Measurements from ENCODE around the gene ITGB4. TPM values are rescaled to one million over a fixed set of nuclear protein-coding genes. Genes with fewer than 3 reads are reported as not detected.

Gene ITGB4
- total RNA-seq, 1 donor from 2014 or later, result not detected

DNA sequence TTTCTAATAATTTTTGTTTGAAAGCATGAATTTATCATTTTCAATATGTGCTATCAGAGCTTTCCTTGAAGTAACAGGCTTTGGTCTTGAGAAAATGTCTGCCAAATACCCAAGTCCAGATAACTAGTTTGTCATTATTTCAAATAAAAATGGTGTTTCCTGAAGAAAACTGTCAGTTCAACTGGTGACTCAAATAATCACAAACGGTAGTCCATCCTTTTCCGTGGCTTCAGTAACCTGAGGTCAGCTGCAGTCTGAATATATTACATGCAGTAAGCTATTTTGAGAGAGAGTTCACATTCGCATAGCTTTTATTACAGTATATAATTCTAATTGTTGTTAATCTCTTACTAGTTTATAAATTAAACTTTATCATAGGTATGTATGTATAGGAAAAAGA lies 44.8 kb upstream of the ITGB4 start:
- no peaks in the 10 kb centered on the region for H3K27me3 ChIP-seq
- no peak overlapping the region for H3K27ac Mint-ChIP-seq
- no peak overlapping the region for H2AFZ ChIP-seq (replicated peaks)
- no peak overlapping the region for H3K4me3 Mint-ChIP-seq
- H3K36me3 Mint-ChIP-seq, result peaks cover 7% of the 10 kb centered on the region
- peaks cover 42% of the 10 kb centered on the region for H3K79me2 ChIP-seq (ENCODE audit: low read depth)
- peaks cover 29% of the 10 kb centered on the region for H4K20me1 ChIP-seq (ENCODE audit: low read depth)
- no peaks in the 10 kb centered on the region for H3K9me3 ChIP-seq (ENCODE audit: low read depth)
- H3K4me1 ChIP-seq, result no peaks in the 10 kb centered on the region
- peaks cover 18% of the 10 kb centered on the region for H3F3A ChIP-seq (ENCODE audit: low read depth)
- no peak for DNase-seq (ENCODE audit: low spot score)
- H3K36me3 ChIP-seq, result peaks cover 6% of the 10 kb centered on the region
- H3K27ac ChIP-seq, result no peak overlapping the region
- no peak overlapping the region for H3K4me3 ChIP-seq
- H3K9ac ChIP-seq, result no peak overlapping the region
- no peaks in the 10 kb centered on the region for H3K27me3 Mint-ChIP-seq (ENCODE audit: insufficient read depth, low read depth)
- H3K9me3 Mint-ChIP-seq, result no peaks in the 10 kb centered on the region
- TF ChIP-seq EZH2 (IDR thresholded peaks at IDR 0.05), result no peak
- TF ChIP-seq, protein P1, sequence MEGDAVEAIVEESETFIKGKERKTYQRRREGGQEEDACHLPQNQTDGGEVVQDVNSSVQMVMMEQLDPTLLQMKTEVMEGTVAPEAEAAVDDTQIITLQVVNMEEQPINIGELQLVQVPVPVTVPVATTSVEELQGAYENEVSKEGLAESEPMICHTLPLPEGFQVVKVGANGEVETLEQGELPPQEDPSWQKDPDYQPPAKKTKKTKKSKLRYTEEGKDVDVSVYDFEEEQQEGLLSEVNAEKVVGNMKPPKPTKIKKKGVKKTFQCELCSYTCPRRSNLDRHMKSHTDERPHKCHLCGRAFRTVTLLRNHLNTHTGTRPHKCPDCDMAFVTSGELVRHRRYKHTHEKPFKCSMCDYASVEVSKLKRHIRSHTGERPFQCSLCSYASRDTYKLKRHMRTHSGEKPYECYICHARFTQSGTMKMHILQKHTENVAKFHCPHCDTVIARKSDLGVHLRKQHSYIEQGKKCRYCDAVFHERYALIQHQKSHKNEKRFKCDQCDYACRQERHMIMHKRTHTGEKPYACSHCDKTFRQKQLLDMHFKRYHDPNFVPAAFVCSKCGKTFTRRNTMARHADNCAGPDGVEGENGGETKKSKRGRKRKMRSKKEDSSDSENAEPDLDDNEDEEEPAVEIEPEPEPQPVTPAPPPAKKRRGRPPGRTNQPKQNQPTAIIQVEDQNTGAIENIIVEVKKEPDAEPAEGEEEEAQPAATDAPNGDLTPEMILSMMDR (IDR thresholded peaks at IDR 0.05), result no peak
- TF ChIP-seq EZH2phosphoT487 (IDR thresholded peaks at IDR 0.05), result no peak
- no peak overlapping the region for H3K4me2 ChIP-seq
- no peaks in the 10 kb centered on the region for H3K4me1 Mint-ChIP-seq

DNA sequence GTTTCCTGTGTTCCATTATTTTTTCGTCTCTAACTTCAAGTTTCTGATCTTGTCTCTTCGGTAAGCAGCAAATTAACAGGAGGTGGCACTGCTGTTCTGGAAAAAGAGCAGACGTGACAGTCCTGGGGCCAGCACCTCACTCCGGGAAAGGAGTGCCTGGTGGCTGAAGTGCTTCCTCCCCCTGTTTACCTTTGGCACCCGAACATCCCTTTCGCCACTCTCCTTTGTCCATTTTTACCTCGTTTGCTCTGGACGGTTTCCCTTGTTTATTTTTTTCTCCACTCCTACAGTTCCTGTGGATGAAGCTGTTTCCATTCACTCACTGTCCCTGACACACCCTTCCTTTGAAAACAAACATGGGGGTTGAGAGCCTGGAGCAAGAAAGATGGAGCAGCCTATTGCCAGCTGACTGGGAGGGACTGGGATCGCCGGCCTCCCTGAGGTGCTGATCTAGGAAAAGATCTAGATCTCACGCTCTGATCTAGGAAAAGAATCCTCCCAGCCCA lies 41.5 kb upstream of the ITGB4 start:
- no peaks in the 10 kb centered on the region for H3K4me1 ChIP-seq
- no peak overlapping the region for H3K4me3 Mint-ChIP-seq

DNA sequence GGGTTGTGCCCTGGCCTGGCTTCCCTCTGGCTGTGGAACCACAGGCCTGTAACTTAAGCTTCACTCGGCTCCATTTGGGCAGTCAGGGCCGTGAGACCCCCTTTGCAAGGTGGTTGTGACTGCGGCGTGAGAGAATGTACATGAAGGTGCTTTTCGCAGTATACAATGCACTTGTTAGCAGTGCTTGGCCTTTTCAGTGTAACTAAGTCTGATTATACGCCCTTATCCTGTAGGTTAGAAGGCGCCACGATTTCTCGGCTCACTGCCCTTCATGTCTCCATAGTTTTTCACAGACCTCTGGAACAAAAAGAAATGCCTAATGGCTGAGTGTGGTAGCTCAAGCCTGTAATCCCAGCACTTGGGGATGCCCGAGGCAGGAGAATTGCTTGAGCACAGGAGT lies 40.8 kb upstream of the ITGB4 start:
- H4K20me1 ChIP-seq (ENCODE audit: low read depth), result peaks cover 51% of the 10 kb centered on the region
- Mint-ChIP-seq H3K4me1 (no peaks in the 10 kb centered on the region), H3K9me3 (no peaks in the 10 kb centered on the region), H3K27me3 (ENCODE audit: insufficient read depth, low read depth) (no peaks in the 10 kb centered on the region), H3K27ac (no peak overlapping the region), H3K4me3 (no peak overlapping the region), H3K36me3 (peaks cover 10% of the 10 kb centered on the region)
- H3K4me1 ChIP-seq, result no peaks in the 10 kb centered on the region
- no peaks in the 10 kb centered on the region for H3K9me3 ChIP-seq (ENCODE audit: low read depth)
- H3K4me2 ChIP-seq, result no peak overlapping the region
- no peak overlapping the region for H2AFZ ChIP-seq (replicated peaks)
- peaks cover 55% of the 10 kb centered on the region for H3K79me2 ChIP-seq (ENCODE audit: low read depth)
- H3F3A ChIP-seq (ENCODE audit: low read depth), result peaks cover under 1% of the 10 kb centered on the region
- TF ChIP-seq EZH2 (IDR thresholded peaks at IDR 0.05) (no peak), EZH2phosphoT487 (IDR thresholded peaks at IDR 0.05) (no peak)
- TF ChIP-seq, protein P1 (IDR thresholded peaks at IDR 0.05), result no peak
- no peak overlapping the region for H3K4me3 ChIP-seq
- peaks cover 3% of the 10 kb centered on the region for H3K36me3 ChIP-seq
- no peak for DNase-seq (ENCODE audit: low spot score)
- no peak overlapping the region for H3K9ac ChIP-seq
- H3K27me3 ChIP-seq, result no peaks in the 10 kb centered on the region
- no peak overlapping the region for H3K27ac ChIP-seq

More for the DNA sequence above, 41.5 kb upstream of the ITGB4 start:
- Mint-ChIP-seq H3K4me1 (no peaks in the 10 kb centered on the region), H3K9me3 (no peaks in the 10 kb centered on the region), H3K36me3 (peaks cover 7% of the 10 kb centered on the region), H3K27ac (no peak overlapping the region), H3K27me3 (ENCODE audit: insufficient read depth, low read depth) (no peaks in the 10 kb centered on the region)
- peaks cover 48% of the 10 kb centered on the region for H4K20me1 ChIP-seq (ENCODE audit: low read depth)
- H3K36me3 ChIP-seq, result peaks cover 3% of the 10 kb centered on the region
- no peak overlapping the region for H3K9ac ChIP-seq
- peaks cover 62% of the 10 kb centered on the region for H3K79me2 ChIP-seq (ENCODE audit: low read depth)
- no peak for DNase-seq (ENCODE audit: low spot score)
- peaks cover 6% of the 10 kb centered on the region for H3F3A ChIP-seq (ENCODE audit: low read depth)
- H3K27me3 ChIP-seq, result no peaks in the 10 kb centered on the region
- no peak overlapping the region for H3K4me3 ChIP-seq
- H2AFZ ChIP-seq (replicated peaks), result no peak overlapping the region
- H3K27ac ChIP-seq, result no peak overlapping the region
- H3K9me3 ChIP-seq (ENCODE audit: low read depth), result no peaks in the 10 kb centered on the region
- TF ChIP-seq EZH2phosphoT487 (IDR thresholded peaks at IDR 0.05) (no peak), EZH2 (IDR thresholded peaks at IDR 0.05) (no peak)
- no peak overlapping the region for H3K4me2 ChIP-seq

DNA sequence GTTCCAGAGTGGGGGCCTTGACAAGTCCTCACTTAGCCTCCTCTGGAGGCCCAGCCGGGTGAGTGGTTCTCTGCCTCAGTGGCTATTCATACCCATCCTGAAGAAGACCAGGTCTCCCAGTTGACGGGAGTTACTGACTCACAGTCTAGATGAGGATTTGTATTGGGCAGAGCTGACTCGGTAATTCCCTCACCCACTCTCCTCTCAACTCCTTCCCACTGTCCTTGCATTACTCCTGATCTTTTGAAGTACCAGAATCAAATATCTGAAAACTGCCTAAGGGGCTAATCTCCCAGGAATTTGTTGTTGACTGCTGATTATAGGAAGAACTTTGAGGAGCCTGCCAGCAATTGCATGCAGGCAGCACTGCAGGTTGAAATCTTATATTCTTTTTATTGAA lies 40.0 kb upstream of the ITGB4 start:
- H3K9me3 ChIP-seq (ENCODE audit: low read depth), result no peaks in the 10 kb centered on the region
- no peaks in the 10 kb centered on the region for H3K4me1 ChIP-seq
- H3F3A ChIP-seq (ENCODE audit: low read depth), result no peaks in the 10 kb centered on the region
- no peak overlapping the region for H3K27ac ChIP-seq
- no peak overlapping the region for H3K9ac ChIP-seq
- H3K4me2 ChIP-seq, result no peak overlapping the region
- H3K36me3 ChIP-seq, result peaks cover 2% of the 10 kb centered on the region
- H3K27me3 Mint-ChIP-seq (ENCODE audit: insufficient read depth, low read depth), result no peaks in the 10 kb centered on the region
- no peaks in the 10 kb centered on the region for H3K9me3 Mint-ChIP-seq
- peaks cover 10% of the 10 kb centered on the region for H3K36me3 Mint-ChIP-seq
- H3K27ac Mint-ChIP-seq, result no peak overlapping the region
- no peak overlapping the region for H3K4me3 ChIP-seq
- peaks cover 53% of the 10 kb centered on the region for H4K20me1 ChIP-seq (ENCODE audit: low read depth)
- no peaks in the 10 kb centered on the region for H3K27me3 ChIP-seq
- H3K4me1 Mint-ChIP-seq, result no peaks in the 10 kb centered on the region
- TF ChIP-seq, protein P1 (IDR thresholded peaks at IDR 0.05), result no peak
- TF ChIP-seq EZH2 (IDR thresholded peaks at IDR 0.05), result no peak
- TF ChIP-seq EZH2phosphoT487 (IDR thresholded peaks at IDR 0.05), result no peak
- no peak for DNase-seq (ENCODE audit: low spot score)
- H2AFZ ChIP-seq (replicated peaks), result no peak overlapping the region
- peaks cover 50% of the 10 kb centered on the region for H3K79me2 ChIP-seq (ENCODE audit: low read depth)
- H3K4me3 Mint-ChIP-seq, result no peak overlapping the region

All from neural progenitor cell (in vitro differentiated cells).